Loucy (cell line): ENCODE results near the gene ZSCAN32.

Experiments
- CTCF ChIP-seq: fragments of 200-600 bp; sonication (generic); conservative IDR thresholded peaks from 2 replicates; pipeline ENCODE4 v1.5.1; 2014; ENCODE audit warnings: mild to moderate bottlenecking, antibody characterized with exemption, low read length
- EZH2phosphoT487 ChIP-seq: fragments of 200-600 bp; IDR thresholded peaks from 2 replicates; pipeline ENCODE4 v1.6.1; 2018; ENCODE audit warnings: antibody characterized with exemption, mild to moderate bottlenecking, moderate library complexity, borderline replicate concordance

- TF ChIP-seq CTCF (no peak), EZH2phosphoT487 (no peak)
These were observed 17.8 kb downstream of the ZSCAN32 start for GRCh38 chr16:3383045-3383448.
